IPS-18a (cell line): ENCODE data around the gene ST8SIA5.

Experiments
- H3K27ac ChIP-seq: one replicate; pipeline ENCODE4 v1.5.1; 2013; ENCODE audit warnings: low read length
- H3K27me3 ChIP-seq: one replicate; pipeline ENCODE4 v1.6.1; 2013; ENCODE audit warnings: mild to moderate bottlenecking, low read length; ENCODE audit not compliant: control insufficient read depth, insufficient read depth
- H3K36me3 ChIP-seq: one replicate; pipeline ENCODE4 v1.6.1; 2013; ENCODE audit warnings: low read depth, low read length; ENCODE audit not compliant: control insufficient read depth
- H3K4me1 ChIP-seq: one replicate; pipeline ENCODE4 v1.6.1; 2013; ENCODE audit warnings: low read depth, low read length; ENCODE audit not compliant: control insufficient read depth
- H3K4me3 ChIP-seq: one replicate; pipeline ENCODE4 v1.5.1; 2013; ENCODE audit warnings: low read length
- H3K9ac ChIP-seq: one replicate; pipeline ENCODE4 v1.6.1; 2013; ENCODE audit warnings: mild to moderate bottlenecking, low read length, moderate library complexity
- H3K9me3 ChIP-seq: one replicate; pipeline ENCODE4 v1.6.1; 2013; ENCODE audit warnings: low read depth, low read length; ENCODE audit not compliant: control insufficient read depth

The ST8SIA5 gene

GRCh38 chr18:46663539-46663938, 93.3 kb downstream of the ST8SIA5 start:
- no peaks in the 10 kb centered on the region for H3K36me3 ChIP-seq
- no peaks in the 10 kb centered on the region for H3K9me3 ChIP-seq
- no peak overlapping the region for H3K4me3 ChIP-seq
- H3K27me3 ChIP-seq, result no peaks in the 10 kb centered on the region
- H3K27ac ChIP-seq, result no peak overlapping the region
- H3K4me1 ChIP-seq, result no peaks in the 10 kb centered on the region
- no peak overlapping the region for H3K9ac ChIP-seq

DNA sequence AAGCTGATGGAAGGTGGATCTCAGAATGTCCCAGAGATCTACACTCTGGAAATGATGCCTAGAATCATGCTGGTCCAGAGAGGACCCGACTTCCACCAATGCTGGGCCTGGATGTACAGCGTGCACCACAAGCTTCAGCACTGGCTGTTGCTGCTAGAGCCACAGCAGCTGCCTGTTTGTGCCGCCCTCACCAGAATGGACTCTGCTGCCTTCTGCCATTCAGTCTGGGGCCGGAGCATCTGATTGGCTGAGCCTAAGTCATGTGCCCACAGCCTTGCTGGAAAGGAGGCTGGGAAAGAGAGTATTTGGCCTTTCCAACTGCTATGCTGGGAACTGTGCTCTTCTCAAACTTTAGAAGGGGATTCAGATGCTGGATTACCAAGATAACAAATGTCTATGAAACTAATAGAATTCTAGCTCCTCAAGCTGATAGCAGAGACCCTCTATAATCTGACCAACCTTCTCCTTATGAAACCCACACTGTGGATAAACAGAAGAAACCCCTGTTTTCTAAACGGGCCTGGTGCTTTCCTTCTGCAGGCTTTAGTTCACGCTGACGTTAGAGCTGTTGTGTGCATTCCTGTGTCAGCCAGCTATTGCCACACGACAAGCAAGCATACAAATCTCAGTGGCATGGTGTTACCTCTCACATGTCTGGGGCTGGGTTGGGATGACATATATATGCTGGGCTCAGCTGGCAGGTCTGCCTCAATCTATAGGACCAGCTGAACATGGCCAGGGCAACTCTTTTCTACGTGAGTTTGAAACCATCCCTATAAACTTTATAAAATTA, 95.7 kb downstream of the ST8SIA5 start:
- no peaks in the 10 kb centered on the region for H3K36me3 ChIP-seq
- no peak overlapping the region for H3K4me3 ChIP-seq
- H3K9ac ChIP-seq, result no peak overlapping the region

GRCh38 chr18:46659484-46659883, 97.4 kb downstream of the ST8SIA5 start:
- Histone ChIP-seq H3K4me3 (no peak overlapping the region), H3K27me3 (no peaks in the 10 kb centered on the region), H3K9me3 (no peaks in the 10 kb centered on the region), H3K4me1 (no peaks in the 10 kb centered on the region), H3K9ac (no peak overlapping the region), H3K27ac (no peak overlapping the region), H3K36me3 (no peaks in the 10 kb centered on the region)

More for the DNA sequence above, 95.7 kb downstream of the ST8SIA5 start:
- H3K27me3 ChIP-seq, result no peaks in the 10 kb centered on the region
- no peaks in the 10 kb centered on the region for H3K4me1 ChIP-seq
- no peaks in the 10 kb centered on the region for H3K9me3 ChIP-seq
- no peak overlapping the region for H3K27ac ChIP-seq

DNA sequence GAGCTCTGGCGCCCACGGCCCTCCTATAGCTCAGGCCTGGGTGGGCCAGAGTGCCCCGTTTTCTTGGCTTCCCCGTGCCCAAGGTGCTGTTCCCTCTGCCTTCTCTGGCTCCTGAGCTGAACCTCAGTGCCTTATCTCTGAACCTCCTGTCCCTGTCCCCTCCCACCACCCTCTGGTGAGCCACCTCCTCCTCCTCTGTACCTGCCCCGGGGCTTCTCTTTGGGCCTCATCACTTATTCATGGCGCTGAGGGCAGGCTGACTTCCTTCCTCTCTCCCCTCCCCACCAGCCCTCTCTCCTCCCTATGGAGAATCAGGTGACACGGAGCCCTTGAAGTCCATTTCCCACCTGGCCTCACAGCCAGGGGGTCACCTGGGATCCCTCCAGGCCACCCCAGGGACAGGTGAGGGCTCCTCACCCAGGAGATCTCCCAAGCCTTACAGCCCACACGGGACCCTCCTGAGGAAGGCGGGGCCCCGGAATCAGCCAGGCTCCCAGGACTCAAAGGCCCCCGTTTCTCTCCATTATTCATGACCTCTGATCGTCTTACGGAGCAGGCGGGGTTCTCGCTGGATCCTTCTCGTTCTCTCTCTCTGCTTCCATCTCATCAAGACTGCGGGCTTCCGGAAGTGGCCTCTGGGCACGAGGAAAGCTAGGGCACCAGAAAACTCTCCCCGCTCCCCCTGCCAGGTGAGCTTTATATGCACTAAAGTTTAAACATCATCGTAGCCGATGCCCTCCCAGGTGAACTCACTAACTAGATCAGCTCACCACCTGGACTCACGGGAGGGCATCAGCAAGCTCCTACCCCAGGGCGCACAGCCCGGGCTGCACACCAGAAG, 99.5 kb downstream of the ST8SIA5 start, which contains the start of gene LOXHD1:
Gene LOXHD1, minus strand, starts transcription at position 106 of the 841 bp plus-strand sequence. CDS start 187 bp downstream, outside the sequence.
- H3K9ac ChIP-seq, result no peak within 1 kb of the TSS
- H3K27me3 ChIP-seq, result no peaks in the 10 kb centered on the region
- no peaks in the 10 kb centered on the region for H3K9me3 ChIP-seq
- H3K4me1 ChIP-seq, result no peaks in the 10 kb centered on the region
- no peaks in the 10 kb centered on the region for H3K36me3 ChIP-seq
- H3K4me3 ChIP-seq, result no peak within 1 kb of the TSS
- no peak within 1 kb of the TSS for H3K27ac ChIP-seq

GRCh38 chr18:46656326-46657114, 100.3 kb downstream of the ST8SIA5 start:
- Histone ChIP-seq H3K4me1 (no peaks in the 10 kb centered on the region), H3K9me3 (no peaks in the 10 kb centered on the region), H3K9ac (no peak overlapping the region), H3K27me3 (no peaks in the 10 kb centered on the region), H3K4me3 (no peak overlapping the region), H3K27ac (no peak overlapping the region), H3K36me3 (no peaks in the 10 kb centered on the region)

- H3K36me3 ChIP-seq, result no peaks in the 10 kb centered on the region
- no peaks in the 10 kb centered on the region for H3K27me3 ChIP-seq
- no peak overlapping the region for H3K27ac ChIP-seq
- no peak overlapping the region for H3K4me3 ChIP-seq
- no peaks in the 10 kb centered on the region for H3K9me3 ChIP-seq
- H3K9ac ChIP-seq, result no peak overlapping the region
- H3K4me1 ChIP-seq, result no peaks in the 10 kb centered on the region
Measured at GRCh38 chr18:46652372-46652771, 104.5 kb downstream of the ST8SIA5 start.

GRCh38 chr18:46650681-46651080, 106.2 kb downstream of the ST8SIA5 start:
- Histone ChIP-seq H3K27ac (no peak overlapping the region), H3K36me3 (no peaks in the 10 kb centered on the region), H3K4me1 (no peaks in the 10 kb centered on the region), H3K9me3 (no peaks in the 10 kb centered on the region), H3K27me3 (no peaks in the 10 kb centered on the region), H3K4me3 (no peak overlapping the region), H3K9ac (no peak overlapping the region)

DNA sequence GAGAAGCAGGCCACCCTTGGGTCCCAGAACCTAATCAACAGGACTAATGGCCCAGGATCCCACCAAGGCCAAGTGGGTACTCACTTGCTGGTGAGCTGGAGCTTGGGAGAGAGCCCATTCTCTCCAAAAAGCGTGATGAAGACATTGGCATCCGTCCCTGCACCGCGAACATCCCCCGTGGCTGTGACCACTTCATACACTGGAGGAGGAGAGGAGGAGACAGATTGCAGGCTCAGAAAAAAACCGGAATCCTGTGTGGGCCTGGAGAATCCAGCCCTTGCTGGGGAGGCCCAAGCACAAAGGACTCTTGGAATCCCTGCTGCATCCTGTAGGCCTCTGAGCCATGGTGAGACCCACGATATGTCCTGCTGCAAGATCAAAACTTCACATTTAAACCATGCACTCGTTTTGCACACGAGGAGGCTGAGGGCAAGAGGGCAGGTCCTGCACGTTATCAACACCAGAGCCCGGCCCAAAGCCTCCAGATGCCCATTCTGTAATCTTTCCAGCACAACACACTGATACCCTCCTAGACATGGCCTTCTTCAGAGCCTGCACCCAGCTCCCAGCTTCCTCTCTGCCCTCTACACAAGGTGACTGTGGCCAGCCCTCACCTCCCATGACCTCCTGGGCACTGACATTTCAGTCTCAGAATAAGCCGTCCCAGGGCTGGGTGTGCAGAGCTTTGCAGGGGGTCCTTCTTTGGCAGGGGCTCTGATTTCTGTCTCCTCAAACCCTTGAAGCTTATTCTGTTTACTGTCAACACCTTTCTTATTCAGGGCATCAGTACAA, 107.6 kb downstream of the ST8SIA5 start:
- Histone ChIP-seq H3K27ac (no peak overlapping the region), H3K9me3 (no peaks in the 10 kb centered on the region), H3K9ac (no peak overlapping the region), H3K27me3 (no peaks in the 10 kb centered on the region), H3K4me1 (no peaks in the 10 kb centered on the region), H3K4me3 (no peak overlapping the region), H3K36me3 (no peaks in the 10 kb centered on the region)

GRCh38 chr18:46646468-46646867, 110.4 kb downstream of the ST8SIA5 start:
- Histone ChIP-seq H3K4me1 (no peaks in the 10 kb centered on the region), H3K9ac (no peak overlapping the region), H3K27me3 (no peaks in the 10 kb centered on the region), H3K4me3 (no peak overlapping the region), H3K9me3 (no peaks in the 10 kb centered on the region), H3K36me3 (no peaks in the 10 kb centered on the region), H3K27ac (no peak overlapping the region)

DNA sequence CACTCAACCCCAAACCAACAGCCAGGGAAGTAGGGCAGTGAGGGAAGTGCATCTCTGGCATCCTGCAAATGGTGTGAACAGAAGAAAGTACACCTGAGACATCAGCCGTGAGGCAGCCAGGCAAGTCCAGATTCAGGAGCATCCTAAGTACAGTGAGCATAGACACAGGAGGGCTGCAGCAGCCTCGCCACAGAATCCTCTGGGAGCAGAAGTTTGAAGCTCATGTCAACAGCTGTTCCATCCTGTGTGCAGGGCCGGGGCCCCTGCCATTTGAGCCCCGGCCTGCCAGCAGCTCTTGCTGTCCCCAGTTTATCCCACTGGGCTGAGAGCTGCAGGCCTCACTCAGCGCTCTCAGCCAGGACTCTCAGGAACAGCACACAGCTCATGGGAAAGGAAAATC, 114.3 kb downstream of the ST8SIA5 start:
- Histone ChIP-seq H3K4me3 (no peak overlapping the region), H3K27me3 (no peaks in the 10 kb centered on the region), H3K27ac (no peak overlapping the region), H3K4me1 (no peaks in the 10 kb centered on the region), H3K9ac (no peak overlapping the region), H3K36me3 (no peaks in the 10 kb centered on the region), H3K9me3 (no peaks in the 10 kb centered on the region)
